ENCODE measurements around the gene PCSK1N.

PCSK1N gene

DNA sequence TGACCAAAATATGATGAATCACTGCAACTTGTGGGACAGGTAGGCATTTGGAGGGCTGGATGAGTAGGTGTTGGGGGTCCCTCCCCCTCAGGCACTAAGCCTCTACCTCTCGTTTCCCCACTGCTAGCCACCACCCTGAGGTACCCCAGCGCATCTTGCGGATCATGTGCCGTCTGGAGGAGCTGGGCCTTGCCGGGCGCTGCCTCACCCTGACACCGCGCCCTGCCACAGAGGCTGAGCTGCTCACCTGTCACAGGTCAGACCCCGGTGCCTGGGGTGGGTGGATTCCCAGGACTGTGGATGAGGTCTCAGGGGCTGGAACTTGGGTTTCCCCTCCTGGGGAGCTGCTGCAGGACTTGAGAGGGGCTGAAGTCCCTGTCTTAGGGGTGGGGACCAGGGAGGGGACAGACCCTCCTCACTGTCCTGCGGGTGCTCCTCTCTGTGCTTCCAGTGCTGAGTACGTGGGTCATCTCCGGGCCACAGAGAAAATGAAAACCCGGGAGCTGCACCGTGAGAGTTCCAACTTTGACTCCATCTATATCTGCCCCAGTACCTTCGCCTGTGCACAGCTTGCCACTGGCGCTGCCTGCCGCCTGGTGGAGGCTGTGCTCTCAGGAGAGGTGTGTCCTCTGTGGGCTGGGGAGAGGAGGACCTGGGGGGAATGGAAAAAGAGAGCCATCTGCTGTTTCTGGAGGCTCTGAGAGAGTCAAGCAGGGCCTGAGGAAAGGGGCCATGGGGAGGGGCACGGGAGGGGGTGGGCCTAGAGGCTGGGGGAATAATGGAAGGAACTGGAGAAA is 19.2 kb downstream of the PCSK1N start:
- Histone ChIP-seq H3K9me3 (ENCODE audit: insufficient read depth, low read depth, low read length) (no peaks in the 10 kb centered on the region), H3K9me2 (replicated peaks; ENCODE audit: low read depth, low read length) (no peaks in the 10 kb centered on the region), H2AFZ (ENCODE audit: low read length) (no peak overlapping the region), H3K4me1 (ENCODE audit: insufficient read depth, low read length, poor library complexity, severe bottlenecking) (no peaks in the 10 kb centered on the region), H3K4me3 (ENCODE audit: low read length, poor library complexity, severe bottlenecking) (no peak overlapping the region), H3F3A (ENCODE audit: low read depth) (no peaks in the 10 kb centered on the region), H3K9ac (ENCODE audit: low read depth, low read length, poor library complexity, severe bottlenecking) (no peak overlapping the region), H3K27me3 (ENCODE audit: insufficient read depth, low read length, poor library complexity, severe bottlenecking) (no peaks in the 10 kb centered on the region), H4K20me1 (ENCODE audit: insufficient read depth, low read length, poor library complexity, severe bottlenecking) (no peaks in the 10 kb centered on the region), H3K4me2 (ENCODE audit: low read depth, low read length, poor library complexity, severe bottlenecking) (no peak overlapping the region), H3K36me3 (ENCODE audit: insufficient read depth, low read length) (no peaks in the 10 kb centered on the region), H3K79me2 (ENCODE audit: insufficient read depth, low read length) (no peaks in the 10 kb centered on the region)
- TF ChIP-seq, protein P1, sequence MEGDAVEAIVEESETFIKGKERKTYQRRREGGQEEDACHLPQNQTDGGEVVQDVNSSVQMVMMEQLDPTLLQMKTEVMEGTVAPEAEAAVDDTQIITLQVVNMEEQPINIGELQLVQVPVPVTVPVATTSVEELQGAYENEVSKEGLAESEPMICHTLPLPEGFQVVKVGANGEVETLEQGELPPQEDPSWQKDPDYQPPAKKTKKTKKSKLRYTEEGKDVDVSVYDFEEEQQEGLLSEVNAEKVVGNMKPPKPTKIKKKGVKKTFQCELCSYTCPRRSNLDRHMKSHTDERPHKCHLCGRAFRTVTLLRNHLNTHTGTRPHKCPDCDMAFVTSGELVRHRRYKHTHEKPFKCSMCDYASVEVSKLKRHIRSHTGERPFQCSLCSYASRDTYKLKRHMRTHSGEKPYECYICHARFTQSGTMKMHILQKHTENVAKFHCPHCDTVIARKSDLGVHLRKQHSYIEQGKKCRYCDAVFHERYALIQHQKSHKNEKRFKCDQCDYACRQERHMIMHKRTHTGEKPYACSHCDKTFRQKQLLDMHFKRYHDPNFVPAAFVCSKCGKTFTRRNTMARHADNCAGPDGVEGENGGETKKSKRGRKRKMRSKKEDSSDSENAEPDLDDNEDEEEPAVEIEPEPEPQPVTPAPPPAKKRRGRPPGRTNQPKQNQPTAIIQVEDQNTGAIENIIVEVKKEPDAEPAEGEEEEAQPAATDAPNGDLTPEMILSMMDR (conservative IDR thresholded peaks at IDR 0.05; ENCODE audit: low read length) = no peak
- TF ChIP-seq EZH2phosphoT487 (IDR thresholded peaks at IDR 0.05; ENCODE audit: borderline replicate concordance) = no peak

DNA sequence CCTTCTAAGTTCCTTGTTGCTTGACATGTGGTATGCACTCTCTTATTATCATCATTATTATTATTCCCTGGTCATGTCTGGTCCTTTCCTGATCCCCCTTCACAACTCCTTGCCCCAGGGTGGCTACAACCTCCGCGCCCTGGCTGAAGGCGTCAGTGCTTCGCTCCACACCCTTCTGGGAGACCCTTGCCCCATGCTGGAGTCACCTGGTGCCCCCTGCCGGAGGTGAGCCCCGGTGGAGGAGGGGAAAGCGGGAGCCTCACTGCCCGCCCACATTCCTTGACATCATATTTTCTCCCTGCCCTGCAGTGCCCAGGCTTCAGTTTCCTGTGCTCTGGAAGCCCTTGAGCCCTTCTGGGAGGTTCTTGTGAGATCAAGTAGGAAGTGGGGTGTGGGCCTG is 20.1 kb downstream of the PCSK1N start:
- Histone ChIP-seq H3K9me2 (replicated peaks; ENCODE audit: low read depth, low read length) (no peaks in the 10 kb centered on the region), H4K20me1 (ENCODE audit: insufficient read depth, low read length, poor library complexity, severe bottlenecking) (no peaks in the 10 kb centered on the region), H3K4me3 (ENCODE audit: low read length, poor library complexity, severe bottlenecking) (no peak overlapping the region), H3K4me1 (ENCODE audit: insufficient read depth, low read length, poor library complexity, severe bottlenecking) (no peaks in the 10 kb centered on the region), H3K4me2 (ENCODE audit: low read depth, low read length, poor library complexity, severe bottlenecking) (no peak overlapping the region), H3K36me3 (ENCODE audit: insufficient read depth, low read length) (no peaks in the 10 kb centered on the region), H3K9me3 (ENCODE audit: insufficient read depth, low read depth, low read length) (no peaks in the 10 kb centered on the region), H3K27me3 (ENCODE audit: insufficient read depth, low read length, poor library complexity, severe bottlenecking) (no peaks in the 10 kb centered on the region), H3F3A (ENCODE audit: low read depth) (no peaks in the 10 kb centered on the region), H3K79me2 (ENCODE audit: insufficient read depth, low read length) (no peaks in the 10 kb centered on the region), H3K9ac (ENCODE audit: low read depth, low read length, poor library complexity, severe bottlenecking) (no peak overlapping the region), H2AFZ (ENCODE audit: low read length) (no peak overlapping the region)
- TF ChIP-seq, protein P1 (conservative IDR thresholded peaks at IDR 0.05; ENCODE audit: low read length) = no peak
- TF ChIP-seq EZH2phosphoT487 (IDR thresholded peaks at IDR 0.05; ENCODE audit: borderline replicate concordance) = no peak

DNA sequence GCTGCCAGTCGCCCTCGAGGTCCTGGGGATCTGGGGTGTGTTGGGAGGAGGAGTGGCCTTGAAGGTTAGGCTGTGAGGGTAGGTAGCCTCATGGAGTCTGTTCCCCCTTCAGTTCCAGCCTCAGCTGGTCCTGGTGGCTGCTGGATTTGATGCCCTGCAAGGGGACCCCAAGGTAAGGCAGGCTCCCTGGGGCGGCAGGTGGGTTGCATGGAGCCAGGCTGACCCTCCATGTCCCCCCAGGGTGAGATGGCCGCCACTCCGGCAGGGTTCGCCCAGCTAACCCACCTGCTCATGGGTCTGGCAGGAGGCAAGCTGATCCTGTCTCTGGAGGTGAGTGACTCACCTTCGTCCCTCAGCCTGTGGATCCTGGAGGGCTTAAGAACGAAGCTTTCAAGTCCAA is 20.7 kb downstream of the PCSK1N start:
- H3K27me3 ChIP-seq (ENCODE audit: insufficient read depth, low read length, poor library complexity, severe bottlenecking) = no peaks in the 10 kb centered on the region
- TF ChIP-seq, protein P1 (conservative IDR thresholded peaks at IDR 0.05; ENCODE audit: low read length) = no peak
- no peak for TF ChIP-seq EZH2phosphoT487 (IDR thresholded peaks at IDR 0.05; ENCODE audit: borderline replicate concordance)
- no peaks in the 10 kb centered on the region for H3K9me3 ChIP-seq (ENCODE audit: insufficient read depth, low read depth, low read length)
- H3K4me1 ChIP-seq (ENCODE audit: insufficient read depth, low read length, poor library complexity, severe bottlenecking) = no peaks in the 10 kb centered on the region
- no peaks in the 10 kb centered on the region for H4K20me1 ChIP-seq (ENCODE audit: insufficient read depth, low read length, poor library complexity, severe bottlenecking)
- H3K36me3 ChIP-seq (ENCODE audit: insufficient read depth, low read length) = no peaks in the 10 kb centered on the region
- H2AFZ ChIP-seq (ENCODE audit: low read length) = no peak overlapping the region
- no peak overlapping the region for H3K4me3 ChIP-seq (ENCODE audit: low read length, poor library complexity, severe bottlenecking)
- H3K79me2 ChIP-seq (ENCODE audit: insufficient read depth, low read length) = no peaks in the 10 kb centered on the region
- no peaks in the 10 kb centered on the region for H3K9me2 ChIP-seq (replicated peaks; ENCODE audit: low read depth, low read length)
- H3K9ac ChIP-seq (ENCODE audit: low read depth, low read length, poor library complexity, severe bottlenecking) = no peak overlapping the region
- no peaks in the 10 kb centered on the region for H3F3A ChIP-seq (ENCODE audit: low read depth)
- H3K4me2 ChIP-seq (ENCODE audit: low read depth, low read length, poor library complexity, severe bottlenecking) = no peak overlapping the region

Measured in Loucy (cell line).